ENCODE measurements around the gene KDM4C. TPM values are rescaled to one million over a fixed set of nuclear protein-coding genes. Genes with fewer than 3 reads are reported as not detected.
"Not testable (repeated sequence)": the region's sequence is repeated elsewhere in the genome, so short reads cannot be mapped to it uniquely, and the experiment has no call there.

The KDM4C gene
- total RNA-seq, 1 donor from 2014 or later = 63.5 TPM

DNA sequence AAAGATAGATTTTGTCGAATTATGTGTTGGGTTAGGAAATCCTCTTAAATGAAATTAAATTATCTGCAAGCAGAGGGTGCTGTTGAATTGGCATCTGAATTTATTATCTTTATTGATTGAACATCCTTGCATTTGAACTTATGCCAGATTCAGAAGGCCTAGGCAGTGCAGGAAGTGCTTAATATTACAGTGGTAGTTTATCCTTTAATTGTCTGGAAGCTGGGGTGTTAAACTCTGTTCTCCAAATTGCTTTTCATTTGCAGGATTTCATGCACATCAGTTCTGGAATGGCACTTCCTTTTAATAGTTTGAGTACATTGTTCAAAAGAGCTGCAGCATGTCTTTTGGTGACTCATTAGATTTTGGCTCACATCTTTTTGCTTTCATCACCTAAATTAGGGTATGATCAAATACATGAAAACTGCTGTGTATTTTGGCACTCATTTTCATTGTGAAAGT, 186.3 kb downstream of the KDM4C start:
- Mint-ChIP-seq H3K9me3 (ENCODE audit: unreplicated experiment) (peaks cover 3% of the 10 kb centered on the region), H3K27me3 (ENCODE audit: unreplicated experiment) (peaks cover 1% of the 10 kb centered on the region), H3K27ac (ENCODE audit: unreplicated experiment) (no peak overlapping the region), H3K36me3 (ENCODE audit: unreplicated experiment) (no peaks in the 10 kb centered on the region), H3K4me3 (ENCODE audit: unreplicated experiment) (no peak overlapping the region), H3K4me1 (ENCODE audit: low read depth, unreplicated experiment) (peaks cover 8% of the 10 kb centered on the region)
- TF ChIP-seq, protein P1, sequence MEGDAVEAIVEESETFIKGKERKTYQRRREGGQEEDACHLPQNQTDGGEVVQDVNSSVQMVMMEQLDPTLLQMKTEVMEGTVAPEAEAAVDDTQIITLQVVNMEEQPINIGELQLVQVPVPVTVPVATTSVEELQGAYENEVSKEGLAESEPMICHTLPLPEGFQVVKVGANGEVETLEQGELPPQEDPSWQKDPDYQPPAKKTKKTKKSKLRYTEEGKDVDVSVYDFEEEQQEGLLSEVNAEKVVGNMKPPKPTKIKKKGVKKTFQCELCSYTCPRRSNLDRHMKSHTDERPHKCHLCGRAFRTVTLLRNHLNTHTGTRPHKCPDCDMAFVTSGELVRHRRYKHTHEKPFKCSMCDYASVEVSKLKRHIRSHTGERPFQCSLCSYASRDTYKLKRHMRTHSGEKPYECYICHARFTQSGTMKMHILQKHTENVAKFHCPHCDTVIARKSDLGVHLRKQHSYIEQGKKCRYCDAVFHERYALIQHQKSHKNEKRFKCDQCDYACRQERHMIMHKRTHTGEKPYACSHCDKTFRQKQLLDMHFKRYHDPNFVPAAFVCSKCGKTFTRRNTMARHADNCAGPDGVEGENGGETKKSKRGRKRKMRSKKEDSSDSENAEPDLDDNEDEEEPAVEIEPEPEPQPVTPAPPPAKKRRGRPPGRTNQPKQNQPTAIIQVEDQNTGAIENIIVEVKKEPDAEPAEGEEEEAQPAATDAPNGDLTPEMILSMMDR (IDR thresholded peaks at IDR 0.05; ENCODE audit: partially characterized antibody, unreplicated experiment) = no peak
- no peak for DNase-seq

DNA sequence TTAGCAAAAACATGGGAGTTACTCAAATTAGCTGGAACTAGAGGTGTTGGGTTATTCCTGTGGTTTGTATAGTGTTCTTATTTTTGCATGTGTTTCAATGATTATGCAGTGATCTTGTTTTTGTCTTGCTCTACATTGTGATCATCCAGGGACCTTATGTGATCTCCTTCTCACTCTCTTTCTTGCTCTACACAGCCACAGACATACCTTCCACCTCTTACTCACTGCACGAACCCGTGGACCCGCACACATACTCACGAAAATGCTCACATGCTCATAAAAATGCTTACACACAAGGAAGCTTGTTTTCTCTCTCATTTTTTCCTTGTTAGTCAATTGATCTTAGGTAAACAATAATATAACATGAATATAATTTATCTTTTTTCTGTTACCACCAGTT, 187.1 kb downstream of the KDM4C start:
- peaks cover under 1% of the 10 kb centered on the region for H3K27me3 Mint-ChIP-seq (ENCODE audit: unreplicated experiment)
- DNase-seq = no peak
- H3K4me3 Mint-ChIP-seq (ENCODE audit: unreplicated experiment) = no peak overlapping the region
- H3K27ac Mint-ChIP-seq (ENCODE audit: unreplicated experiment) = no peak overlapping the region
- TF ChIP-seq, protein P1 (IDR thresholded peaks at IDR 0.05; ENCODE audit: partially characterized antibody, unreplicated experiment) = no peak
- peaks cover 4% of the 10 kb centered on the region for H3K36me3 Mint-ChIP-seq (ENCODE audit: unreplicated experiment)
- peaks cover 9% of the 10 kb centered on the region for H3K9me3 Mint-ChIP-seq (ENCODE audit: unreplicated experiment)
- peaks cover 8% of the 10 kb centered on the region for H3K4me1 Mint-ChIP-seq (ENCODE audit: low read depth, unreplicated experiment)

DNA sequence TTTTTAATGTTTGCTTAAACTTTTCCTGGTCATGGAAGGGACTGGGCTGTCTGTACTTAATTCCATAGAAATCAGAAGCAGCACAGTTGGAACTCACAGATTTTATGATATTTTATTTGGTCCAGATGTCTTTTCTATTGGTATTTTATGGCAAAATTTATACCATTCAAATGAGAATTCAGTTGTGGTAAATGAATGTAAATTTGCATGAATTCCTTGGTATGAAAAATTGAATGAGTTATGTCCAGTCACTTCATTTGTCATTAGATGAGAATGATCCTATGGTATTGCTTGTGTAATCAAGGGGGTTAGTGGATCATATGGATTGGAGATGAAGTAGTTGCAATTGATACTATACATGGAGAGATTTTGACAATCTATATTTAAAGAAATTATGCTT, 188.0 kb downstream of the KDM4C start:
- H3K27ac Mint-ChIP-seq (ENCODE audit: unreplicated experiment) = no peak overlapping the region
- TF ChIP-seq, protein P1 (IDR thresholded peaks at IDR 0.05; ENCODE audit: partially characterized antibody, unreplicated experiment) = no peak
- DNase-seq = no peak
- H3K9me3 Mint-ChIP-seq (ENCODE audit: unreplicated experiment) = peaks cover 10% of the 10 kb centered on the region
- H3K4me1 Mint-ChIP-seq (ENCODE audit: low read depth, unreplicated experiment) = peaks cover 8% of the 10 kb centered on the region
- H3K4me3 Mint-ChIP-seq (ENCODE audit: unreplicated experiment) = no peak overlapping the region
- H3K27me3 Mint-ChIP-seq (ENCODE audit: unreplicated experiment) = no peaks in the 10 kb centered on the region
- H3K36me3 Mint-ChIP-seq (ENCODE audit: unreplicated experiment) = peaks cover 12% of the 10 kb centered on the region

DNA sequence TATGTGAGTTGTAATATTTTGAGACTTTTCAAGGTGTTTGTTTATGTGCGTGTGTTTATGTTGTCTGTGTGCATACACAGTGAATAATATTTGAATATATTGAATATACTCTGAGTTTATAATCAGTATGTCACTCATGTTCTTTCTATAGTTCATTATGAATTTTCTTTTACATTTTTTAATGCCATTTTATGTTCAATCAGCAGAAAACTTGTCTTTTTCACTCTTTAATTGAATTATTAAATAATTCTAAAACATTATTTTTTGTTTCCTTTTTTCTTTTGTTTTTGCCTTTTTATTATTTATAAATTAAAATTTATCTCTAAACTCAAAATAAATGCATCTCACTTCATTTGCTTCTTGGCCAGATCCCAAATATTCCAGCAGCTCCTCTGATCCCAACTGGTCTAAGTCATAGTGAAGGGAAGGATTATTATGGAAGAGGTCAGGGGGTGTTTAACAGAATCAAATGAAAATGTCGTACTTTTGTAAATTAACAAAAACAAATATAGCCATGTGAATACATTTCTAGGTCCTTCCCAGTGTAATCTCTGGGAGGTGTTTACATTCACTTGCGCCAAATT, 188.9 kb downstream of the KDM4C start:
- Mint-ChIP-seq H3K36me3 (ENCODE audit: unreplicated experiment) (peaks cover 12% of the 10 kb centered on the region), H3K27me3 (ENCODE audit: unreplicated experiment) (no peaks in the 10 kb centered on the region), H3K9me3 (ENCODE audit: unreplicated experiment) (peaks cover 10% of the 10 kb centered on the region), H3K27ac (ENCODE audit: unreplicated experiment) (no peak overlapping the region), H3K4me3 (ENCODE audit: unreplicated experiment) (no peak overlapping the region), H3K4me1 (ENCODE audit: low read depth, unreplicated experiment) (peaks cover 10% of the 10 kb centered on the region)
- TF ChIP-seq, protein P1 (IDR thresholded peaks at IDR 0.05; ENCODE audit: partially characterized antibody, unreplicated experiment) = no peak
- no peak for DNase-seq

DNA sequence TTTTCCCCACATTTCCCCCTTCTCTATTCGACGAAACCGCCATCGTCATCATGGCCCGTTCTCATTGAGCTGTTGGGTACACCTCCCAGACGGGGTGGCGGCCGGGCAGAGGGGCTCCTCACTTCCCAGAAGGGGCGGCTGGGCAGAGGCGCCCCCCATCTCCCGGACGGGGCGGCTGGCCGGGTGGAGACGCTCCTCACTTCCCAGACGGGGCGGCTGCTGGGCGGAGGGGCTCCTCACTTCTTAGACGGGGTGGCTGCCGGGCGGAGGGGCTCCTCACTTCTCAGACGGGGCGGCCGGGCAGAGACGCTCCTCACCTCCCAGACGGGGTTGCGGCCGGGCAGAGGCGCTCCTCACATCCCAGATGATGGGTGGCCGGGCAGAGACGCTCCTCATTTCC, 191.1 kb downstream of the KDM4C start:
- not testable (repeated sequence) for H3K9me3 Mint-ChIP-seq (ENCODE audit: unreplicated experiment); H3K27ac Mint-ChIP-seq (ENCODE audit: unreplicated experiment); H3K4me1 Mint-ChIP-seq (ENCODE audit: low read depth, unreplicated experiment); DNase-seq; H3K4me3 Mint-ChIP-seq (ENCODE audit: unreplicated experiment); H3K27me3 Mint-ChIP-seq (ENCODE audit: unreplicated experiment)
- peaks cover 12% of the 10 kb centered on the region for H3K36me3 Mint-ChIP-seq (ENCODE audit: unreplicated experiment)
